GM19324 (cell line): ENCODE measurements around the gene MMP10.
"Not testable (repeated sequence)": the region's sequence is repeated elsewhere in the genome, so short reads cannot be mapped to it uniquely, and the experiment has no call there.

ENCODE experiments used
- ATAC-seq: cut with Tn5 transposase; IDR thresholded peaks from one replicate; pipeline ENCODE4 v1.9.1; 2021; ENCODE audit warnings: mild to moderate bottlenecking, moderate library complexity; ENCODE audit not compliant: unreplicated experiment, low FRiP score

MMP10 gene

DNA sequence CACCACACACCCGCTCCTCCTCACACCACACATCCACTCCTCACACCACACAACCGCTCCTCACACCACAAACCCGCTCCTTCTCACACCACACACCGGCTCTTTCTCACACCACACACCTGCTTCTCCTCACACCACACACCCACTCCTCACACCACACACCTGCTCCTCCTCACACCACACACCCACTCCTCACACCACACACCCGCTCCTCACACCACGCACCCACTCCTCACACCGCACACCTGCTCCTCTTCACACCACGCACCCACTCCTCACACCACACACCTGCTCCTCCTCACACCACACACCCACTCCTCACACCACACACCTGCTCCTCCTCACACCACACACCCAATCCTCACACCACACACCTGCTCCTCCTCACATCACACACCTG is 49.5 kb downstream of the MMP10 start:
- not testable (repeated sequence) for ATAC-seq

DNA sequence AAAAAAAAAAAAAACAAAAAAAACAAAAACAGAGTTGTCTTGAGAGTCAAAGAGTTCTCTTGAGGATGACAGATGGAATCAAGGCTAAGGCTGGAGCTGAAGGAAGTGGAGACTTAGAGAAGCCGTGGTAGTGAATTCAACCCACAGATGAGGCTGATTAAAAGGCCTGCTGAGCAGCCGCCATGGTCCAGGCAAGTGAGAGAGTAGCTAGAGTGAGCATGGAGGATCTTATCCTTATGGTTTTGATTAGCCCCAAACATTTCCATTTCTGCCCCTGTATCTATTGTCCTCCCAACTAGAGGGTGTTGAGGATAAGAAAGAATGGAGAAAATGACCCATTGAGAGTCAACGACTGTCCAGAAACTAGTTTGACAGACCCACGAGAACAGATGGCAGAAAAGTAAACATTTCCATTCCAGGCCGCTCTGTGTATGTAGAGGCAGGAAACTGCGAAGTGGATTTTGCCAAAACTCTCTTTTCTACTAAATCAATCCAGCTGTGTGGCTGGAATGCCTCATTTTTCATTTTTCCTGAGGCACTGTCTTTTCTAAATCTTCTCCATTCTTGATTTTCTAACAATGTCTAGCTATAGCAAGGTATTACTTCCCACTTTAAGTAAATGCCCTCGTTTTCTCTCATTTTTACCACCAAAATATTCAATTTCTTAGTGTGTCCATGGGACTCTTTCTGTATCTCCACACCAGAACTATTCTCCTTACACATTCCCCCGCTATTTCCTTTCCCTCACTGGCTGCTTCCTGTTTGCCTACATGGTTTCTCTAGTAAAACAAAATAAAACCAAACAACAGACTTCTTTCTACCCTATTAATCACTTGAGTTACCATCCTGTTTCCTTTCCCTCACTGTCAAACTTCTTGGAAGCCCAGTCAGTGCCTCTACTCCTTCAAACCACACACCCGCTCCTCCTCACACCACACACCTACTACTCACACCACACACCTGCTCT is 50.3 kb downstream of the MMP10 start:
- no peak for ATAC-seq

DNA sequence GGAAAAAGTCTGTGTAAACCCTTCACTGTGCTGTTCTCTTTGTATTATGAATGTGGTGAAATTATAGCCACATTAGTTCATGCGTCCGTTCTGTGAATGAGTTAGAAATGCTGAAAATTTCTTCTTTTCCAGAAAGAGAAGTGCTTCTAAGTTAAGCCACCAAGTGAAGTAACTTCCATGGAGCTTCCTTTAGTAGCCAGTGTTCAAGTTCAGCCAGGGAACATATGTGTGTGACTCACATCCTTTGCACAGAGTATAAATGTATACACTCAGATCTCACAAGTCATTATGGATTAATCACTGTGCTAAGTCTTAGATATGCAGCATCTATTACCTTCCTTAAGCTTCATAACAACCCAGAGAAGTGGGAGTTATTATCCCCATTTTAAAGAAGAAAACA is 52.5 kb downstream of the MMP10 start:
- ATAC-seq: no peak

DNA sequence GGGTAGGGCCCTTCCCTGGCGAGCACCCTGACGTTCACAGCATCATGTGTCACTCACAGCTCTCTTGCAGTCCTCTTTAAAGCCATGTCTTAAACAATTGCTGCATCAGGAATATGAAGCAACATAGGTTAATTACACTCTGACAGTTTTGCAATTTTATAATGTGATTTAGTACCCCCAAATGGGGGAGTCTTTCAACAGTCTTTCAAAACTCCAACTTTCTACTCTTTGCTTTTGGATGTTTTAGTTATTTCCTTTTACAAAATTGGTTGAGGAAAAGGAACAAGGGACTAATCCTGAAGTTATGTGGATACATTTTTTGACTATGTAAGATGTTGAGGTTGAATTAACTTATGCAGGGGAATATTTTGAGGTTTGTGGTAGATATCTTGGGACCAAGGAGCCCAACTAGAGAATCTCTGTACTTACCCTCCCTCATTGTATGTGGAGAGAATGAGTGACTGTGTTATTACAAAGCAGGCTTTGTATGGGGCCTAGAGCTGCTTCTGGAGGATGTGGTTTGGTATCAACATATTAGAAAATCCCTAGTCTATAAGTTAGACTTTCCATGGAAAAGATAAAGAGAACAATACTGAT is 55.4 kb downstream of the MMP10 start, which contains the start of gene MMP8:
MMP8 (minus strand) TSS at position 51 of the 597 bp plus-strand sequence. CDS start 99 bp downstream, outside the sequence.
- ATAC-seq: no peak

DNA sequence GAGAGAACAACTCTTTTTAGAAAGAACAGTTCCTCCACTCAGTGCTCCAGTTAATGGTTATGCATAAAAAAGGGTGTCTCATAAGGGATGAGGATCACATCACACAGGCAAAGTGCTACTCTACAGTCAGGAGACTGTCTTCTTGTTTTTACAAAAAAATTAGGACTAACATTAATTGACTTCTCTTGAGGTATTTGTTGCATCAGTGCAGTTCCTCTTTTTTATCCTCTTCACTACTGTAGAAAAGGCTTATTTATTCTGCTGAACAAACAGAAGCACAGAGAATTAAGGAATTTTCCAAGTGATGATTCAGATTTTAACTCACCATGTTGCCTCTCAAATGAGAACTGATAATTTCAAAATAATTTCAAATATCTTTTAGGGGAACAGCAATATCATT is 57.6 kb downstream of the MMP10 start:
- ATAC-seq: no peak
